ENCODE measurements around the gene PPP1R1C.
"Not testable (repeated sequence)": the region's sequence is repeated elsewhere in the genome, so short reads cannot be mapped to it uniquely, and the experiment has no call there.

PPP1R1C gene

DNA sequence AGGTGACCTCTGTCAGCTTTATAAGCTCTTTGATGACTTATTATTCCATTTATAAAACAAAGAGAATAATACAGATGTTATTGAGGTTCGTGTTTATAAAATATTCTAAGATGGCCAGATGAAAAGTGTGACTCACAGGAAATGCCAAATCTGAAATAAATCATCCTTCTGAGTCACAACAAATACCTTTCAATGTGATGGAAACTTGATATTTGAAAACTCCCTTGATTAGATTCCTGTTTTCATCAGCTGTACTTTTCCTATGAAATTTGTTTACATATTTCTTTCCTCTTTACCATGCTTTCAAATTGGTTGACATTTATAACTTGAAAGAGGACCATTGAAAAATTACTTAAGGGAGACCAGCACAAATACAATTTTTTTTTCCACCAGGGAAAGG is 30.6 kb upstream of the PPP1R1C start:
- in situ Hi-C loops (cut with MboI; ENCODE audit: low sequenced_read_pairs): no loop called here
- H3K36me3 ChIP-seq (replicated peaks): no peaks in the 10 kb centered on the region
- H3K4me3 ChIP-seq: no peak overlapping the region
- peaks cover 3% of the 10 kb centered on the region; the same call in 1 of the 2 replicates for H3K4me1 ChIP-seq
- no peaks in the 10 kb centered on the region for H3K27me3 ChIP-seq (ENCODE audit: low read depth)
- no peaks in the 10 kb centered on the region for H3K9me3 ChIP-seq
- DNase-seq (ENCODE audit: low spot score in 2 of 2): no peak

- in situ Hi-C loops (cut with MboI; ENCODE audit: low sequenced_read_pairs); H3K4me3 ChIP-seq; DNase-seq (ENCODE audit: low spot score in 2 of 2); H3K36me3 ChIP-seq (replicated peaks); H3K9me3 ChIP-seq; H3K4me1 ChIP-seq; H3K27me3 ChIP-seq (ENCODE audit: low read depth): not testable (repeated sequence)
These were observed 29.8 kb upstream of the PPP1R1C start for GRCh38 chr2:181955866-181956265.

DNA sequence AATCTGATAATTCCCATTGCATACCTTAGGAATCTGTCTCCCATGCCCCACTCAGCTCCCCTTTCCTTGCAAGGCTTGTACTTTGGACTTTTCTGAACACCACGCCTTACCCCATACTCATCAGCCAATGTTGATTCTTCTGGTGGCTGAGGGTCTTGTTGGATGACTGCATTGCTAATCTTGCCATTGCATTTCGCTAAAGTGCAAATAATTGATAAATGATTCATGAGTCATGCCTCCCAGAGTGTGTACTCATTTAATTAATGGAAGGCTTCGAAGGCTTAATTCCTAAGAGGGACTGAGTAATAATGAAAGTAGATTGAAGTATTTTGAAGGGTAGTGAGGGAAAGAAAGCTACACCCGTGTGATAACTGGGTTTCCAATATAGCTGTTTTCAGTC is 28.0 kb upstream of the PPP1R1C start:
- Histone ChIP-seq H3K36me3 (replicated peaks) (no peaks in the 10 kb centered on the region), H3K4me1 (peaks cover 3% of the 10 kb centered on the region; the same call in 1 of the 2 replicates), H3K4me3 (no peak overlapping the region), H3K27me3 (ENCODE audit: low read depth) (no peaks in the 10 kb centered on the region), H3K9me3 (no peaks in the 10 kb centered on the region)
- in situ Hi-C loops (cut with MboI; ENCODE audit: low sequenced_read_pairs): no loop called here
- DNase-seq (ENCODE audit: low spot score in 2 of 2): no peak

GRCh38 chr2:181958726-181959125 is 26.9 kb upstream of the PPP1R1C start:
- in situ Hi-C loops (cut with MboI; ENCODE audit: low sequenced_read_pairs): no loop called here
- H3K4me1 ChIP-seq: peaks cover 2% of the 10 kb centered on the region; the same call in 1 of the 2 replicates
- H3K9me3 ChIP-seq: no peaks in the 10 kb centered on the region
- no peak for DNase-seq (ENCODE audit: low spot score in 2 of 2)
- H3K4me3 ChIP-seq: no peak overlapping the region
- no peaks in the 10 kb centered on the region for H3K36me3 ChIP-seq (replicated peaks)
- H3K27me3 ChIP-seq (ENCODE audit: low read depth): no peaks in the 10 kb centered on the region

GRCh38 chr2:181959508-181959907 is 26.1 kb upstream of the PPP1R1C start:
- H3K9me3 ChIP-seq: no peaks in the 10 kb centered on the region
- DNase-seq (ENCODE audit: low spot score in 2 of 2): no peak
- in situ Hi-C loops (cut with MboI; ENCODE audit: low sequenced_read_pairs): no loop called here
- no peaks in the 10 kb centered on the region for H3K36me3 ChIP-seq (replicated peaks)
- H3K27me3 ChIP-seq (ENCODE audit: low read depth): no peaks in the 10 kb centered on the region
- H3K4me3 ChIP-seq: no peak overlapping the region
- H3K4me1 ChIP-seq: no peaks in the 10 kb centered on the region

DNA sequence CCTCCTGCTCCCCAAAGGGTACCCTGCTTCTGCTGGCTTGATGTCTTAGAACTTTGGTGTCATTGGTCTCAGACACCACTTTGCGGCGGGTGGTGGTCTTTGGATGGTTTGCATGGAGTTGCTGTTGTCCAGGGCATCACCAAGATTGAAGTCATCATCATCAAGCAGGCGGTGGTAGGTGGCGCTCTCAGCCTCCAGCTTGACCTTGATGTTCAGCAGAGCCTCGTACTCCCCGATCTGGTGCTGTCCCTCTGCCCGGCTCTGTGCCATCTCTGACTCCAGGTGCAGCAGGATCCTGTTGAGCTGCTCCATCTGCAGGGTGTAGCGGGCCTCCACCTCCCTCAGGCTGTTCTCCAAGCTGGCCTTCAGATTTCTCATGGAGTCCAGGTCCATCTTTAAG is 24.5 kb upstream of the PPP1R1C start:
- H3K9me3 ChIP-seq; H3K4me1 ChIP-seq; H3K36me3 ChIP-seq (replicated peaks); in situ Hi-C loops (cut with MboI; ENCODE audit: low sequenced_read_pairs); H3K27me3 ChIP-seq (ENCODE audit: low read depth); DNase-seq (ENCODE audit: low spot score in 2 of 2); H3K4me3 ChIP-seq: not testable (repeated sequence)

GRCh38 chr2:181962142-181962541 is 23.5 kb upstream of the PPP1R1C start:
- H3K4me3 ChIP-seq: no peak overlapping the region
- H3K9me3 ChIP-seq: no peaks in the 10 kb centered on the region
- no peaks in the 10 kb centered on the region for H3K27me3 ChIP-seq (ENCODE audit: low read depth)
- no peaks in the 10 kb centered on the region for H3K4me1 ChIP-seq
- DNase-seq (ENCODE audit: low spot score in 2 of 2): no peak
- in situ Hi-C loops (cut with MboI; ENCODE audit: low sequenced_read_pairs): no loop called here
- no peaks in the 10 kb centered on the region for H3K36me3 ChIP-seq (replicated peaks)

- Histone ChIP-seq H3K4me3 (no peak overlapping the region), H3K4me1 (no peaks in the 10 kb centered on the region), H3K27me3 (ENCODE audit: low read depth) (no peaks in the 10 kb centered on the region), H3K9me3 (no peaks in the 10 kb centered on the region), H3K36me3 (replicated peaks) (no peaks in the 10 kb centered on the region)
- in situ Hi-C loops (cut with MboI; ENCODE audit: low sequenced_read_pairs): no loop called here
- DNase-seq (ENCODE audit: low spot score in 2 of 2): no peak
These were observed 15.4 kb upstream of the PPP1R1C start for GRCh38 chr2:181970160-181970794.

DNA sequence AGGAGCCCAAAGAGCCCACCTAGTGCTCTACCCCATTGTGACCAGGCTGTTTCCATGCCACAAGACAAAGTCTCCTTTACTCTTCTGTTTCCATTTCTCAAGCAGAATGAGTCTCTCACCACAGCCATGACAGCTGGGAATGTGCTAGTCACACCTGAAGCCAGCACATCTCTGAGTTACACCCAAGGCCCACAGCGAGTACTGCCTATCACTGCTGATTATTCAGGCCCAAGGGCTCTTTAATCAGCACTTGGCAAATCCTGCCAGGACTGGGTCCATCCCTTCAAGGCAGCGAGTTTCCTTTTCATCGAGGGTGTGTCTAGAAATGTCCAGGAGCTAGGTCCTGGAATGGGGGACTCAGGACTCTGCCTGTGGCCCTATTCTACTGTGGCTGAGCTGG is 14.6 kb upstream of the PPP1R1C start:
- no peak overlapping the region for H3K4me3 ChIP-seq
- no peaks in the 10 kb centered on the region for H3K9me3 ChIP-seq
- no peaks in the 10 kb centered on the region for H3K36me3 ChIP-seq (replicated peaks)
- no peaks in the 10 kb centered on the region for H3K4me1 ChIP-seq
- no peaks in the 10 kb centered on the region for H3K27me3 ChIP-seq (ENCODE audit: low read depth)
- DNase-seq (ENCODE audit: low spot score in 2 of 2): no peak
- in situ Hi-C loops (cut with MboI; ENCODE audit: low sequenced_read_pairs): no loop called here

DNA sequence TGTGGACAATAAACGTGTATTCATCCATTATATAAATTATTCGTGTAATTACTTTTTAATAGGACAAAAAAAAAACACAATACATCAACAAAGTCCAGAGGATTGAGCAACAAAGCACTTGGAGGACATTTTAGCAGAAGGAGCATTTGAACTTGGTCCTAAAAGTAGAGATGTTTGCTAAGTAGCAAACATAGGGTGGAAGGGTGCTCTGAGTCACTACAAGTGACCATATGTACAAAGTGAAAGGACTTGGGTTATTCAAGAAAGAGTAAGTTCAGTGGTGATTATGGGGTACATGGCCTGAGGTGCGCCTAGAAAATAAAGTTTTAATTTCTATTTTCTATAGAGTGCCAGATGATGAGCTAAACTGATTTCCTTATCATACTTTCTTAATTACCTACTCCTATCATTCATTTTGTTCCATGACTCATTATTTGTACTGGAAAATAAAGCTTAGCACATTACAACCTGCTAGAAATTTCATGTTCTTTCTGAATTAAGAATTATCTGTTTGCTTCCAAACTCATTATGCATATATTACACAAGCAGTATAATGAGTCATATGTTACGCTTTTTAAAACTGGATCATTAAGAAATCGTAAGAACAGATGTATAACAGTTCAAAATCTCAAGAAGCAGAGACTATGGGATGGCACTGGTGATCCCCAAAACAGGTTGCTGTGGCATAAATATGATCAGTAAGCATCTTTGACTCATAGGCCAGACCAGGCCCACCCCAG is 13.1 kb upstream of the PPP1R1C start:
- no peaks in the 10 kb centered on the region for H3K36me3 ChIP-seq (replicated peaks)
- H3K4me3 ChIP-seq: no peak overlapping the region
- no peak for DNase-seq (ENCODE audit: low spot score in 2 of 2)
- no peaks in the 10 kb centered on the region for H3K4me1 ChIP-seq
- H3K27me3 ChIP-seq (ENCODE audit: low read depth): no peaks in the 10 kb centered on the region
- in situ Hi-C loops (cut with MboI; ENCODE audit: low sequenced_read_pairs): no loop called here
- no peaks in the 10 kb centered on the region for H3K9me3 ChIP-seq

DNA sequence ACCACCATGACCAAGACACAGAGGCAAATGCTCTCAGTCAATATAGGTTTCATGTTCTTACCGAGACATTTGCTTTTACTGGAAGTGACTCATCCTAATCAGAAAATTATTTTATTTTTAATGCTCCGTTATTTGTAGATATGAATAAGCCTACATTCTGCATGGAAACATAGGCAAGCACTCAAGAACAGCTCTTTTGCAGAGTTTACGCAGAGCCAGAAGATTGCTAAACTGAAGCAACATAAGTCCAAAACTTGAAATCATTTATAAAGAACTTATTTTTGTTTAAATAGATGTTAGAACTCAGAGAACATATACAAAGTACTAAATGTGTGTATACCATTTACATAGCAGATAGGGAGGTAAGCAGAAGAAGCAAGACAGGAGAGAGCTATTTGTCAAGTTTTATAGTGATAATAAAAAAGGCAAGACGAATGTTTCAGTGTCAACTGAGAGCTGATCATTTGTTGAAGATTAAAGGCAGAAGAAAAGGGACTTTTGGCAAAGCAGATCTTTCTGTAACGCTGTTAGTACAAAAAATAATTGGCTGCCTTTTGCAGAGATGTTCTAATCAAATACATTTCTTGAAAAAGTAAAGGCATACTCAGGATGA is 12.4 kb upstream of the PPP1R1C start:
- H3K4me3 ChIP-seq: no peak overlapping the region
- in situ Hi-C loops (cut with MboI; ENCODE audit: low sequenced_read_pairs): no loop called here
- H3K4me1 ChIP-seq: no peaks in the 10 kb centered on the region
- no peak for DNase-seq (ENCODE audit: low spot score in 2 of 2)
- no peaks in the 10 kb centered on the region for H3K36me3 ChIP-seq (replicated peaks)
- no peaks in the 10 kb centered on the region for H3K9me3 ChIP-seq
- H3K27me3 ChIP-seq (ENCODE audit: low read depth): no peaks in the 10 kb centered on the region

- Histone ChIP-seq H3K4me3 (no peak overlapping the region), H3K27me3 (ENCODE audit: low read depth) (no peaks in the 10 kb centered on the region), H3K9me3 (no peaks in the 10 kb centered on the region), H3K4me1 (no peaks in the 10 kb centered on the region), H3K36me3 (replicated peaks) (no peaks in the 10 kb centered on the region)
- in situ Hi-C loops (cut with MboI; ENCODE audit: low sequenced_read_pairs): no loop called here
- DNase-seq (ENCODE audit: low spot score in 2 of 2): no peak
These were observed 7.8 kb upstream of the PPP1R1C start for GRCh38 chr2:181977661-181978350.

GRCh38 chr2:181978351-181979150 is 7.1 kb upstream of the PPP1R1C start:
- in situ Hi-C loops (cut with MboI; ENCODE audit: low sequenced_read_pairs): no loop called here
- Histone ChIP-seq H3K4me1 (no peaks in the 10 kb centered on the region), H3K9me3 (no peaks in the 10 kb centered on the region), H3K36me3 (replicated peaks) (no peaks in the 10 kb centered on the region), H3K27me3 (ENCODE audit: low read depth) (no peaks in the 10 kb centered on the region), H3K4me3 (no peak overlapping the region)
- DNase-seq (ENCODE audit: low spot score in 2 of 2): no peak

Data from HAP-1 (cell line).